Right lung (tissue), 5 donors: Measurements from ENCODE around the gene S100PBP. TPM values are rescaled to one million over a fixed set of nuclear protein-coding genes. Genes with fewer than 3 reads are reported as not detected.

Experiments
- DNase-seq, 2 donors: peaks; one replicate each; pipeline ENCODE4 v3.0.0-alpha.2; 2013
- polyA plus RNA-seq, 5 donors: library from polyadenylated mRNA; unstranded; fragments of 120-200 nt; gene quantifications; one replicate each; pipeline versions ENCODE4 v1.2.1 to v1.2.3, GENCODE V29; 2013; ENCODE audit warnings: inconsistent platforms in 1 of 5, low replicate concordance in 1 of 5; ENCODE audit not compliant: insufficient read length in 5 of 5, insufficient read depth in 1 of 5

S100PBP gene
- polyA plus RNA-seq, 5 donors: 40.0 to 57.5 (median 50.9) TPM

GRCh38 chr1:32868806-32869455 lies 51.5 kb downstream of the S100PBP start:
- DNase-seq: no peak

GRCh38 chr1:32869923-32870614 lies 52.6 kb downstream of the S100PBP start:
- no peak for DNase-seq

GRCh38 chr1:32870615-32871363 lies 53.3 kb downstream of the S100PBP start, which contains the start of gene FNDC5:
Gene FNDC5, minus strand, starts transcription at chr1:32870912.
- peak in 1 of 2 donors; percentile 45 for DNase-seq

GRCh38 chr1:32871364-32872191 lies 54.1 kb downstream of the S100PBP start:
- no peak for DNase-seq

- DNase-seq: no peak
These were observed 54.7 kb downstream of the S100PBP start for GRCh38 chr1:32872192-32872460.

- no peak for DNase-seq
These were observed 56.0 kb downstream of the S100PBP start for GRCh38 chr1:32873484-32873883.

- no peak for DNase-seq
These were observed 57.7 kb downstream of the S100PBP start for GRCh38 chr1:32874860-32875752.

GRCh38 chr1:32876341-32877210 lies 59.1 kb downstream of the S100PBP start:
- no peak for DNase-seq

GRCh38 chr1:32877211-32878110 lies 60.0 kb downstream of the S100PBP start:
- no peak for DNase-seq

- DNase-seq: no peak
These were observed 60.7 kb downstream of the S100PBP start for GRCh38 chr1:32878183-32878582.

- DNase-seq: no peak
These were observed 61.2 kb downstream of the S100PBP start for GRCh38 chr1:32878637-32879041.

- no peak for DNase-seq
These were observed 63.8 kb downstream of the S100PBP start for GRCh38 chr1:32881291-32881690.

GRCh38 chr1:32881871-32882850 lies 64.7 kb downstream of the S100PBP start:
- DNase-seq: no peak

- DNase-seq: no peak
These were observed 66.0 kb downstream of the S100PBP start for GRCh38 chr1:32883338-32884031.

- DNase-seq: no peak
These were observed 66.5 kb downstream of the S100PBP start for GRCh38 chr1:32884032-32884372.

- DNase-seq: no peak
These were observed 67.3 kb downstream of the S100PBP start for GRCh38 chr1:32884726-32885125.

GRCh38 chr1:32885676-32886003 lies 68.2 kb downstream of the S100PBP start:
- no peak for DNase-seq
